CD14-positive monocyte (primary cell): ENCODE data around the gene TMEM184A. TPM values are rescaled to one million over a fixed set of nuclear protein-coding genes. Genes with fewer than 3 reads are reported as not detected.
A peak's percentile ranks its signal among the peaks of the same experiment; 100 is the strongest.

Experiments used
- DNase-seq, 3 donors: peaks; one replicate each; pipeline ENCODE4 v3.0.0-alpha.2; 2011 to 2022
- H2AFZ ChIP-seq: 2 replicates; pipeline ENCODE4 v1.6.0; 2012; ENCODE audit warnings: mild to moderate bottlenecking, low read depth, low read length, inconsistent platforms; ENCODE audit not compliant: insufficient read depth, poor library complexity, severe bottlenecking
- H3K27ac ChIP-seq, 2 donors: 1 replicate in 1 of 2; 2 replicates in 1 of 2; pipeline ENCODE4 v1.5.1; 2012 to 2013; ENCODE audit warnings: low read length in 2 of 2, control low read depth in 1 of 2, inconsistent platforms in 1 of 2, low read depth in 1 of 2, mild to moderate bottlenecking in 1 of 2
- H3K27me3 ChIP-seq, 2 donors: one replicate each; pipeline versions ENCODE4 v1.6.0 to v1.6.1; 2011 to 2013; ENCODE audit warnings: low read length in 2 of 2; ENCODE audit not compliant: control insufficient read depth in 2 of 2, insufficient read depth in 2 of 2
- H3K36me3 ChIP-seq, 2 donors: replicated peaks in 1 of 2; 1 replicate in 1 of 2; 2 replicates in 1 of 2; pipeline versions ENCODE4 v1.5.1 to v1.6.1; 2012 to 2013; ENCODE audit warnings: low read length in 2 of 2, control low read depth in 1 of 2, inconsistent platforms in 1 of 2, mild to moderate bottlenecking in 1 of 2; ENCODE audit not compliant: insufficient read depth in 2 of 2, control insufficient read depth in 1 of 2
- H3K4me1 ChIP-seq, 2 donors: 1 replicate in 1 of 2; 2 replicates in 1 of 2; pipeline versions ENCODE4 v1.5.1 to v1.6.1; 2012 to 2013; ENCODE audit warnings: low read length in 2 of 2, control low read depth in 1 of 2, inconsistent platforms in 1 of 2, mild to moderate bottlenecking in 1 of 2, moderate library complexity in 1 of 2; ENCODE audit not compliant: insufficient read depth in 2 of 2, control insufficient read depth in 1 of 2
- H3K4me2 ChIP-seq: replicated peaks from 2 replicates; pipeline ENCODE3; 2012; ENCODE audit warnings: low read length, moderate library complexity, mild to moderate bottlenecking; ENCODE audit not compliant: poor library complexity, severe bottlenecking; ENCODE audit errors: extremely low read depth
- H3K4me3 ChIP-seq, 3 experiments: fragments of 200-600 bp in 1 of 3; sonication (generic) in 1 of 3; replicated peaks in 1 of 3; 1 replicate in 2 of 3; 2 replicates in 1 of 3; pipeline ENCODE4 v1.5.1; 2011 to 2013; ENCODE audit warnings: low read length in 3 of 3, mild to moderate bottlenecking in 3 of 3, control low read depth in 2 of 3, low read depth in 2 of 3, inconsistent platforms in 1 of 3, moderate library complexity in 1 of 3
- H3K79me2 ChIP-seq: 2 replicates; pipeline ENCODE4 v1.6.0; 2012; ENCODE audit warnings: mild to moderate bottlenecking, control low read depth, inconsistent platforms, low read length, moderate library complexity; ENCODE audit not compliant: insufficient read depth
- H3K9ac ChIP-seq: 2 replicates; pipeline ENCODE4 v1.6.0; 2017; ENCODE audit warnings: low read length, mild to moderate bottlenecking; ENCODE audit not compliant: insufficient read depth, poor library complexity, severe bottlenecking
- H3K9me3 ChIP-seq, 2 donors: replicated peaks in 1 of 2; 1 replicate in 1 of 2; 2 replicates in 1 of 2; pipeline versions ENCODE4 v1.5.1 to v1.6.1; 2012 to 2013; ENCODE audit warnings: low read length in 2 of 2, control low read depth in 1 of 2; ENCODE audit not compliant: control insufficient read depth in 1 of 2, insufficient read depth in 1 of 2
- H4K20me1 ChIP-seq: 2 replicates; pipeline ENCODE4 v1.6.0; 2012; ENCODE audit warnings: mild to moderate bottlenecking, low read length, control low read depth, moderate library complexity; ENCODE audit not compliant: insufficient read depth
- H3K27ac Mint-ChIP-seq, 7 donors: one replicate each; pipeline ENCODE4 v1.8.0; 2020; ENCODE audit warnings: mild to moderate bottlenecking in 7 of 7, mixed read lengths in 7 of 7, moderate library complexity in 6 of 7, inconsistent platforms in 2 of 7
- H3K27me3 Mint-ChIP-seq, 3 donors: one replicate each; pipeline ENCODE4 v1.8.0; 2021 to 2022; ENCODE audit warnings: low read depth in 3 of 3, mild to moderate bottlenecking in 3 of 3, mixed read lengths in 3 of 3, moderate library complexity in 3 of 3, inconsistent platforms in 1 of 3
- H3K36me3 Mint-ChIP-seq, 2 donors: one replicate each; pipeline ENCODE4 v1.8.0; 2020; ENCODE audit warnings: mixed read lengths in 2 of 2, inconsistent platforms in 1 of 2, mild to moderate bottlenecking in 1 of 2
- H3K4me1 Mint-ChIP-seq: one replicate; pipeline ENCODE4 v1.8.0; 2020; ENCODE audit warnings: mild to moderate bottlenecking, mixed read lengths
- H3K4me3 Mint-ChIP-seq, 2 donors: one replicate each; pipeline ENCODE4 v1.8.0; 2020; ENCODE audit warnings: mild to moderate bottlenecking in 2 of 2, mixed read lengths in 2 of 2, moderate library complexity in 1 of 2
- H3K9me3 Mint-ChIP-seq, 7 donors: one replicate each; pipeline ENCODE4 v1.8.0; 2020 to 2022; ENCODE audit warnings: mixed read lengths in 7 of 7, mild to moderate bottlenecking in 6 of 7, moderate library complexity in 6 of 7, inconsistent platforms in 2 of 7
- WGBS: methylation state at CpG from one replicate; pipeline ENCODE4 v1.1.5; 2013; ENCODE audit warnings: missing lambda C conversion rate; ENCODE audit not compliant: insufficient coverage; 5-methylcytosine and 5-hydroxymethylcytosine counted together
- intact Hi-C, 2 donors: fragments of 100-400 bp; cut with micrococcal nuclease; formaldehyde crosslinking; loops; one replicate each; pipeline versions ENCODE4 v1.15.0 to v1.15.1; 2023
- polyA plus RNA-seq, 3 donors: library from polyadenylated mRNA; depleted of rRNA in 1 of 3; unstranded in 2 of 3; stranded (reverse) in 1 of 3; fragments of 300-500 nt in 2 of 3; fragments of >200 nt in 1 of 3; fragmentation: Illumina TruSeq in 2 of 3; gene quantifications; 1 replicate in 2 of 3; 2 replicates in 1 of 3; pipeline ENCODE4 v1.2.3, GENCODE V29; 2012 to 2021
- TF ChIP-seq, protein P1 (sequence below): fragments of 200-600 bp; IDR thresholded peaks from one replicate; pipeline ENCODE4 v1.8.0; 2022; ENCODE audit warnings: antibody characterized with exemption, mild to moderate bottlenecking

Gene TMEM184A
- polyA plus RNA-seq, 3 donors: not detected

GRCh38 chr7:1514995-1515401 is 41.0 kb downstream of the TMEM184A start:
- Histone ChIP-seq H3K27ac (no peak overlapping the region), H3K79me2 (no peaks in the 10 kb centered on the region), H3K4me1 (peaks cover 40 to 44% of the 10 kb centered on the region in 2 donors), H3K4me2 (no peak overlapping the region), H3K27me3 (no peaks in the 10 kb centered on the region), H4K20me1 (no peaks in the 10 kb centered on the region), H3K9ac (no peak overlapping the region), H3K4me3 (no peak overlapping the region), H2AFZ (no peak overlapping the region), H3K9me3 (no peaks in the 10 kb centered on the region), H3K36me3 (no peaks in the 10 kb centered on the region)
- Mint-ChIP-seq H3K27me3 (peaks cover 2 to 11% (median 5%) of the 10 kb centered on the region in 3 donors), H3K4me3 (no peak overlapping the region), H3K36me3 (no peaks in the 10 kb centered on the region), H3K9me3 (peaks cover 0 to 17% (median 7%) of the 10 kb centered on the region in 7 donors), H3K27ac (peak overlapping the region in 3 of 7 donors; percentile 57 to 76 (median 70)), H3K4me1 (peaks cover 43% of the 10 kb centered on the region)
- no peak for DNase-seq
- 50% methylated on average over 3 of the region's 4 CpGs for WGBS
- TF ChIP-seq, protein P1, sequence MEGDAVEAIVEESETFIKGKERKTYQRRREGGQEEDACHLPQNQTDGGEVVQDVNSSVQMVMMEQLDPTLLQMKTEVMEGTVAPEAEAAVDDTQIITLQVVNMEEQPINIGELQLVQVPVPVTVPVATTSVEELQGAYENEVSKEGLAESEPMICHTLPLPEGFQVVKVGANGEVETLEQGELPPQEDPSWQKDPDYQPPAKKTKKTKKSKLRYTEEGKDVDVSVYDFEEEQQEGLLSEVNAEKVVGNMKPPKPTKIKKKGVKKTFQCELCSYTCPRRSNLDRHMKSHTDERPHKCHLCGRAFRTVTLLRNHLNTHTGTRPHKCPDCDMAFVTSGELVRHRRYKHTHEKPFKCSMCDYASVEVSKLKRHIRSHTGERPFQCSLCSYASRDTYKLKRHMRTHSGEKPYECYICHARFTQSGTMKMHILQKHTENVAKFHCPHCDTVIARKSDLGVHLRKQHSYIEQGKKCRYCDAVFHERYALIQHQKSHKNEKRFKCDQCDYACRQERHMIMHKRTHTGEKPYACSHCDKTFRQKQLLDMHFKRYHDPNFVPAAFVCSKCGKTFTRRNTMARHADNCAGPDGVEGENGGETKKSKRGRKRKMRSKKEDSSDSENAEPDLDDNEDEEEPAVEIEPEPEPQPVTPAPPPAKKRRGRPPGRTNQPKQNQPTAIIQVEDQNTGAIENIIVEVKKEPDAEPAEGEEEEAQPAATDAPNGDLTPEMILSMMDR: no peak
- intact Hi-C loops: loop anchor here in 1 of 2 donors (10.0 kb wide), 1 partner anchor 50 kb away; no protein-coding TSS in a partner anchor

DNA sequence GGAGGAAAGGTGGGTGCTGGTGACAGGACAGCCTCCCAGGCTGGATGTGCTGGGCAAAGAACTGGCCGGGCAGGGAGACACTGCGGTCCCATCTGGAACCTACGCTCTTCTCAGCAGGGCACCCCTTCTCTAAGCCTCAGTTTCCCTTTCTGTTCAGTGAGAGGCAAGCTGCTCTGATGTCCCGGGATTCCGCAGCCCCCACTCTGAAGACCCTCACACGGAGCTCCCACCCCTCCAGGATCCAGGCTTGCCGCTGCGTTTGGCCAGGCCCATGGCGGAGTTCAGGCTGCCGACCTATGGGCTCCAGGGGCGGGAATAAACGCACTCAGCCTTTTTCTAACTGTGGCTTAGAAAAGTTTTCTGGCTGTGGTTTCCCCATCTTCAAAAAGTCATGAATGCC is 41.6 kb downstream of the TMEM184A start:
- 76% methylated on average over 11 of the region's 12 CpGs for WGBS

More for the DNA sequence above, 41.6 kb downstream of the TMEM184A start:
- Histone ChIP-seq H4K20me1 (no peaks in the 10 kb centered on the region), H2AFZ (no peak overlapping the region), H3K9ac (no peak overlapping the region), H3K27ac (no peak overlapping the region), H3K4me1 (peaks cover 40 to 44% of the 10 kb centered on the region in 2 donors), H3K79me2 (no peaks in the 10 kb centered on the region), H3K27me3 (no peaks in the 10 kb centered on the region), H3K36me3 (no peaks in the 10 kb centered on the region), H3K4me2 (no peak overlapping the region), H3K4me3 (no peak overlapping the region), H3K9me3 (no peaks in the 10 kb centered on the region)
- intact Hi-C loops: loop anchor here in 1 of 2 donors (10.0 kb wide), 1 partner anchor 50 kb away; no protein-coding TSS in a partner anchor
- Mint-ChIP-seq H3K27me3 (peaks cover 2 to 11% (median 5%) of the 10 kb centered on the region in 3 donors), H3K4me3 (no peak overlapping the region), H3K4me1 (peaks cover 43% of the 10 kb centered on the region), H3K9me3 (peaks cover 0 to 11% (median 5%) of the 10 kb centered on the region in 7 donors), H3K27ac (peak overlapping the region in 2 of 7 donors; percentile 76 to 88), H3K36me3 (no peaks in the 10 kb centered on the region)
- TF ChIP-seq, protein P1: no peak
- no peak for DNase-seq
